GM10266 (cell line): ENCODE data around the gene APOLD1.
A peak's percentile ranks its signal among the peaks of the same experiment; 100 is the strongest.

ENCODE experiments used
- DNase-seq: peaks from one replicate; pipeline ENCODE4 v3.0.0; 2012; ENCODE audit errors: extremely low spot score
- TF ChIP-seq, protein P1 (sequence below): IDR thresholded peaks from 2 replicates; pipeline ENCODE4 v1.5.1; 2012; ENCODE audit warnings: mild to moderate bottlenecking, low read depth; ENCODE audit not compliant: control insufficient read depth, insufficient read depth; ENCODE audit errors: missing control alignments

Gene APOLD1

GRCh38 chr12:12810553-12811021, 25.1 kb downstream of the APOLD1 start:
- TF ChIP-seq, protein P1, sequence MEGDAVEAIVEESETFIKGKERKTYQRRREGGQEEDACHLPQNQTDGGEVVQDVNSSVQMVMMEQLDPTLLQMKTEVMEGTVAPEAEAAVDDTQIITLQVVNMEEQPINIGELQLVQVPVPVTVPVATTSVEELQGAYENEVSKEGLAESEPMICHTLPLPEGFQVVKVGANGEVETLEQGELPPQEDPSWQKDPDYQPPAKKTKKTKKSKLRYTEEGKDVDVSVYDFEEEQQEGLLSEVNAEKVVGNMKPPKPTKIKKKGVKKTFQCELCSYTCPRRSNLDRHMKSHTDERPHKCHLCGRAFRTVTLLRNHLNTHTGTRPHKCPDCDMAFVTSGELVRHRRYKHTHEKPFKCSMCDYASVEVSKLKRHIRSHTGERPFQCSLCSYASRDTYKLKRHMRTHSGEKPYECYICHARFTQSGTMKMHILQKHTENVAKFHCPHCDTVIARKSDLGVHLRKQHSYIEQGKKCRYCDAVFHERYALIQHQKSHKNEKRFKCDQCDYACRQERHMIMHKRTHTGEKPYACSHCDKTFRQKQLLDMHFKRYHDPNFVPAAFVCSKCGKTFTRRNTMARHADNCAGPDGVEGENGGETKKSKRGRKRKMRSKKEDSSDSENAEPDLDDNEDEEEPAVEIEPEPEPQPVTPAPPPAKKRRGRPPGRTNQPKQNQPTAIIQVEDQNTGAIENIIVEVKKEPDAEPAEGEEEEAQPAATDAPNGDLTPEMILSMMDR, result no peak
- DNase-seq, result no peak

GRCh38 chr12:12811343-12811742, 25.9 kb downstream of the APOLD1 start:
- DNase-seq, result no peak
- TF ChIP-seq, protein P1, result no peak

DNA sequence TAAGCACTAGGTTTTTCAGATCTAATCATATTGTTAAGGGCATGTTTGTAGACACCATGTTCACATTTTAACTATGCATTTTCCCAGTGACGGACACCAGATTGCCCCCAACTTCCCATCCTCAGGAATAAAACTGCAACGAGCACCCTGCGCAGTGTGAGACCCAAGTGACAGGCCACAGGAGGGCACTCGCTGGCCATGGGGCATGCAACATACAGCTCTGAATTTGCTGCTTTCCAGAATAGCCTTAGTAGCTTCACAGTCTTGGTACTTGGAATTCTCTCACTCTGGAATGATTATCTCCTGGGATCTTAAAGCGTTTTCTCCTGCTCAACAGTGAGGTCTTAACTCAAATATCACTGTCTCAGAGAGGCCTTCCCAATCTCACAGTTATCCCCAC, 26.7 kb downstream of the APOLD1 start:
- DNase-seq, result no peak
- TF ChIP-seq, protein P1, result no peak

DNA sequence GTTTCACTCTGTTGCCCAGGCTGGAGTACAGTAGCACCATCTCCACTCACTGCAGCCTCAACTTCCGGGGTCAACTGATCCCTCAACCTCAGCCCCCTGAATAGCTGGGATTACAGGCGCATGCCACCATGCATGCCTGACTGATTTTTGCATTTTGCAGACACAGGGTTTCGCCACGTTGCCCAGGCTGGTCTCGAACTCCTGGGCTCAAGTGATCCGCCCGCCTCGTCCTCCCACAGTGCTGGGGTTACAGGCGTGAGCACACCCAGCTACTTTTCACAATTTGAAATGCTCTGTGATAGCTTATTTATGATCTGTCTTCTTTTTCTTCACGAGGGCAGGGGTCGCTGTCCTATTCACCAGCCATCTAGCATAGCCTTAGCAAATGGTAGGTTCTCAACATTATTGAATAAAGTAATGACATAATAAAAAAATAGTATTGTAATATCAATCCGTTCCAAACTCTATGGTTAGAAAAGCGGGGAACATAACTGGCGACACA, 27.2 kb downstream of the APOLD1 start:
- no peak for DNase-seq
- TF ChIP-seq, protein P1, result no peak

GRCh38 chr12:12813120-12814101, 28.0 kb downstream of the APOLD1 start, which contains the start of gene DDX47:
DDX47 (plus strand) TSS chr12:12813346; CDS start chr12:12813368, 22 bp downstream.
- peak; percentile 82 for DNase-seq
- TF ChIP-seq, protein P1, result peak; percentile 99

- TF ChIP-seq, protein P1, result no peak
- peak; percentile 44 for DNase-seq
Measured at GRCh38 chr12:12817616-12818015, 32.2 kb downstream of the APOLD1 start.

- TF ChIP-seq, protein P1, result no peak
- no peak for DNase-seq
Measured at GRCh38 chr12:12818701-12819100, 33.2 kb downstream of the APOLD1 start.
